SK-N-SH treated with all-trans-retinoic acid at 6 μM for 48 hours (cell line): ENCODE measurements around the gene LDHD.

Source experiments
- ESRRG ChIP-seq: fragments of 250-450 bp; sonication (Bioruptor Pico); IDR thresholded peaks from 2 replicates; pipeline ENCODE4 v1.6.1; 2021; ENCODE audit warnings: mild to moderate bottlenecking
- GLIS3 ChIP-seq: fragments of 250-450 bp; sonication (Bioruptor Pico); IDR thresholded peaks from 2 replicates; pipeline ENCODE4 v1.5.0; 2020; ENCODE audit warnings: mild to moderate bottlenecking, moderate library complexity
- ZFP3 ChIP-seq: fragments of 250-450 bp; sonication (Bioruptor Pico); IDR thresholded peaks from 2 replicates; pipeline ENCODE4 v1.5.0; 2020; ENCODE audit warnings: mild to moderate bottlenecking, moderate library complexity
- ZNF8 ChIP-seq: fragments of 450-650 bp; formaldehyde crosslinking; IDR thresholded peaks from 2 replicates; pipeline ENCODE4 v1.5.0; 2020; ENCODE audit warnings: mild to moderate bottlenecking, moderate library complexity
- TF ChIP-seq, protein P1 (sequence below): fragments of 250-450 bp; sonication (Bioruptor Pico); IDR thresholded peaks from 2 replicates; pipeline ENCODE4 v1.8.0; 2020; ENCODE audit warnings: mild to moderate bottlenecking, moderate library complexity, borderline replicate concordance
- TF ChIP-seq, protein P2 (sequence below): fragments of 250-450 bp; sonication (Bioruptor Pico); IDR thresholded peaks from 2 replicates; pipeline ENCODE4 v1.5.1; 2021; ENCODE audit warnings: mild to moderate bottlenecking, moderate library complexity

DNA sequence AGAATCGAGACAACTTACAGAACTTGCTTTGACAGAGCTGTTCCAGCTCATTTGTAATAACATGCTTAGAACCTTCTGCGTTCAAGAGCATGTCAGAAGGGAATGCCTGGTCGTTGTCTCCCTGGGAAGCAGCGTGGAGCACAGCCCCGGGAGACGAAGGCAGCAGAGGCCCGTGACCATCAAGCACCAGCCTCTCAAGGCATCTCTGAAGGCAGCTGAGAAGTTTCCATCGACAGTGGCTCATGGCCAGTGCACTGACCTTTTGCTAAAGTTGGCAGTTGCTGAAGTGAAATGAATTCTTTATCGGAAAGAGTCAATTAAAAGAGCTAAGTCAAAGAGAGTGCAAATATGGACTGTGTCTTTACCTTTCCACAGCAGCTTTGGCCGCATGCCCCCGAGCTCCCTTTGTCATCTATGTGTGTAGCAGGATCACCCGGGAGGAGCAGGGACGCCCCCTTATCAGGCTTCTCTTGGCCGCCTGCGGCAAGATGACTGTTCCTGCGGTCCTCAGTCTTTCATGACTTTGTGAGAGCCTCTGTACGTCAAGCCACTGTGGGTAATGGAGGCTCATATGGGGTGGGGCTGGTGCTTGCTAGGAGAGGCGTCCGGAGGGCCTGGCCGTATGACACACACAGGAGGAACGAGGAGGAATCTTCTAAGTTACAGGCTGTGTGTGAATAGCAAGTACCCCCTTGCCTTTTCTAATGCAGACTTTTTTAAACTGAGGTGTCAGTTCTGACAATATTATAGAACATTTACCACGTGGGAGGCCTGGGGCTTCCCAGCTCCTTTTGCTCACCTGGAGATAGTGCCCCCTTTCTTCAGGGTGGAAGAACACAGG lies 54.2 kb downstream of the LDHD start:
- TF ChIP-seq, protein P1, sequence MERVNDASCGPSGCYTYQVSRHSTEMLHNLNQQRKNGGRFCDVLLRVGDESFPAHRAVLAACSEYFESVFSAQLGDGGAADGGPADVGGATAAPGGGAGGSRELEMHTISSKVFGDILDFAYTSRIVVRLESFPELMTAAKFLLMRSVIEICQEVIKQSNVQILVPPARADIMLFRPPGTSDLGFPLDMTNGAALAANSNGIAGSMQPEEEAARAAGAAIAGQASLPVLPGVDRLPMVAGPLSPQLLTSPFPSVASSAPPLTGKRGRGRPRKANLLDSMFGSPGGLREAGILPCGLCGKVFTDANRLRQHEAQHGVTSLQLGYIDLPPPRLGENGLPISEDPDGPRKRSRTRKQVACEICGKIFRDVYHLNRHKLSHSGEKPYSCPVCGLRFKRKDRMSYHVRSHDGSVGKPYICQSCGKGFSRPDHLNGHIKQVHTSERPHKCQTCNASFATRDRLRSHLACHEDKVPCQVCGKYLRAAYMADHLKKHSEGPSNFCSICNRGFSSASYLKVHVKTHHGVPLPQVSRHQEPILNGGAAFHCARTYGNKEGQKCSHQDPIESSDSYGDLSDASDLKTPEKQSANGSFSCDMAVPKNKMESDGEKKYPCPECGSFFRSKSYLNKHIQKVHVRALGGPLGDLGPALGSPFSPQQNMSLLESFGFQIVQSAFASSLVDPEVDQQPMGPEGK: no peak
- TF ChIP-seq ZNF8 (CRISPR knock-in tag): no peak
- TF ChIP-seq GLIS3 (CRISPR knock-in tag): no peak
- TF ChIP-seq, protein P2, sequence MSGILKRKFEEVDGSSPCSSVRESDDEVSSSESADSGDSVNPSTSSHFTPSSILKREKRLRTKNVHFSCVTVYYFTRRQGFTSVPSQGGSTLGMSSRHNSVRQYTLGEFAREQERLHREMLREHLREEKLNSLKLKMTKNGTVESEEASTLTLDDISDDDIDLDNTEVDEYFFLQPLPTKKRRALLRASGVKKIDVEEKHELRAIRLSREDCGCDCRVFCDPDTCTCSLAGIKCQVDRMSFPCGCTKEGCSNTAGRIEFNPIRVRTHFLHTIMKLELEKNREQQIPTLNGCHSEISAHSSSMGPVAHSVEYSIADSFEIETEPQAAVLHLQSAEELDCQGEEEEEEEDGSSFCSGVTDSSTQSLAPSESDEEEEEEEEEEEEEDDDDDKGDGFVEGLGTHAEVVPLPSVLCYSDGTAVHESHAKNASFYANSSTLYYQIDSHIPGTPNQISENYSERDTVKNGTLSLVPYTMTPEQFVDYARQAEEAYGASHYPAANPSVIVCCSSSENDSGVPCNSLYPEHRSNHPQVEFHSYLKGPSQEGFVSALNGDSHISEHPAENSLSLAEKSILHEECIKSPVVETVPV (CRISPR knock-in tag): no peak
- TF ChIP-seq ESRRG (CRISPR knock-in tag): no peak
- no peak for TF ChIP-seq ZFP3 (CRISPR knock-in tag)
